ENCODE data around the gene WNT3A.
"Not testable (repeated sequence)": the region's sequence is repeated elsewhere in the genome, so short reads cannot be mapped to it uniquely, and the experiment has no call there.

WNT3A gene

GRCh38 chr1:228011721-228012311, 5.0 kb downstream of the WNT3A start:
- FAIRE-seq (no peak), DNase-seq (ENCODE audit: low spot score) (no peak)

GRCh38 chr1:228012555-228012954, 5.8 kb downstream of the WNT3A start:
- DNase-seq (ENCODE audit: low spot score) (no peak), FAIRE-seq (no peak)

- DNase-seq (ENCODE audit: low spot score): no peak
- FAIRE-seq: no peak
Observed at GRCh38 chr1:228013131-228013934, 6.5 kb downstream of the WNT3A start.

GRCh38 chr1:228013935-228014930, 7.4 kb downstream of the WNT3A start:
- FAIRE-seq (no peak), DNase-seq (ENCODE audit: low spot score) (no peak)

- no peak for FAIRE-seq
- peak; percentile 34 for DNase-seq (ENCODE audit: low spot score)
Observed at GRCh38 chr1:228015276-228016180, 8.7 kb downstream of the WNT3A start.

GRCh38 chr1:228016181-228016510, 9.3 kb downstream of the WNT3A start:
- no peak for DNase-seq (ENCODE audit: low spot score)
- FAIRE-seq: no peak

GRCh38 chr1:228016653-228017355, 10.0 kb downstream of the WNT3A start:
- DNase-seq (ENCODE audit: low spot score) (no peak), FAIRE-seq (no peak)

GRCh38 chr1:228017356-228018124, 10.7 kb downstream of the WNT3A start:
- DNase-seq (ENCODE audit: low spot score) (no peak), FAIRE-seq (no peak)

GRCh38 chr1:228018125-228018398, 11.3 kb downstream of the WNT3A start:
- no peak for FAIRE-seq
- no peak for DNase-seq (ENCODE audit: low spot score)

- DNase-seq (ENCODE audit: low spot score) (no peak), FAIRE-seq (no peak)
Observed at GRCh38 chr1:228018961-228019721, 12.3 kb downstream of the WNT3A start.

GRCh38 chr1:228019722-228020083, 12.9 kb downstream of the WNT3A start:
- DNase-seq (ENCODE audit: low spot score); FAIRE-seq: not testable (repeated sequence)

GRCh38 chr1:228020686-228021354, 14.0 kb downstream of the WNT3A start:
- no peak for FAIRE-seq
- DNase-seq (ENCODE audit: low spot score): no peak

GRCh38 chr1:228021355-228022030, 14.7 kb downstream of the WNT3A start:
- DNase-seq (ENCODE audit: low spot score): no peak
- FAIRE-seq: no peak

GRCh38 chr1:228022571-228023293, 15.9 kb downstream of the WNT3A start:
- FAIRE-seq: no peak

GRCh38 chr1:228023294-228023639, 16.5 kb downstream of the WNT3A start:
- no peak for FAIRE-seq
- DNase-seq (ENCODE audit: low spot score): no peak

More at GRCh38 chr1:228022571-228023293, 15.9 kb downstream of the WNT3A start:
- DNase-seq (ENCODE audit: low spot score): no peak

GRCh38 chr1:228029281-228029680, 22.5 kb downstream of the WNT3A start:
- DNase-seq (ENCODE audit: low spot score): no peak
- FAIRE-seq: no peak

- no peak for DNase-seq (ENCODE audit: low spot score)
- no peak for FAIRE-seq
Observed at GRCh38 chr1:228030451-228031201, 23.8 kb downstream of the WNT3A start.
